ENCODE results near the gene ARID4A. TPM values are rescaled to one million over a fixed set of nuclear protein-coding genes. Genes with fewer than 3 reads are reported as not detected.

The ARID4A gene
- total and polyA plus RNA-seq, 9 of the 15 experiments (the other 6 are each of a cell fraction or from before 2014, with no cell fraction given) = 2.4 to 11.5 (median 8.7) TPM

- no peak for TF ChIP-seq JUN (IDR thresholded peaks at IDR 0.05; ENCODE audit: borderline replicate concordance, low read depth, low read length)
- TF ChIP-seq JUN (CRISPR knock-in tag; IDR thresholded peaks at IDR 0.05; ENCODE audit: borderline replicate concordance) = no peak
- TF ChIP-seq CEBPZ (IDR thresholded peaks at IDR 0.05; ENCODE audit: borderline replicate concordance, low read depth, low read length) = no peak
- TF ChIP-seq MAZ (CRISPR knock-in tag; conservative IDR thresholded peaks at IDR 0.05 in 1 of 2, IDR thresholded peaks at IDR 0.05 in 1 of 2) = no peak
- TF ChIP-seq HMBOX1 (IDR thresholded peaks at IDR 0.05) = no peak
These were observed 48.7 kb upstream of the ARID4A start (continued) for GRCh38 chr14:58249611-58250010.

GRCh38 chr14:58258156-58258555 is 40.2 kb upstream of the ARID4A start:
- H3K9ac ChIP-seq (ENCODE audit: insufficient read depth in 1 of 2, low read depth in 2 of 2, low read length in 2 of 2) = no peak overlapping the region
- no peaks in the 10 kb centered on the region for H3K4me1 ChIP-seq (replicated peaks in 1 of 2; ENCODE audit: control insufficient read depth in 2 of 2, insufficient read depth in 2 of 2, low read length in 2 of 2)
- no peaks in the 10 kb centered on the region for H3K27me3 ChIP-seq (ENCODE audit: control insufficient read depth in 2 of 2, insufficient read depth in 2 of 2, low read length in 2 of 2)
- H3K4me2 ChIP-seq (ENCODE audit: insufficient read depth, low read length) = no peak overlapping the region
- ATAC-seq (peak; percentile 59; the same call in 2 of the 3 replicates), DNase-seq (ENCODE audit: extremely low read depth in 1 of 4, low spot score in 3 of 4) (no peak), FAIRE-seq (no peak)
- no peaks in the 10 kb centered on the region; the same call in 2 of the 3 replicates for H3K79me2 ChIP-seq (ENCODE audit: control insufficient read depth, insufficient read depth, low read length)
- H3K9me3 ChIP-seq (replicated peaks; ENCODE audit: control insufficient read depth, insufficient read depth, low read depth, low read length) = no peaks in the 10 kb centered on the region
- no peaks in the 10 kb centered on the region for H4K20me1 ChIP-seq (replicated peaks; ENCODE audit: control insufficient read depth, insufficient read depth, low read length)
- peak; percentile 66 for TF ChIP-seq ZNF384 (IDR thresholded peaks at IDR 0.05; ENCODE audit: low read depth, low read length)
- no peak for TF ChIP-seq NELFE (IDR thresholded peaks at IDR 0.05; ENCODE audit: insufficient read depth, insufficient read length)
- no peaks in the 10 kb centered on the region for H3K9me1 ChIP-seq (ENCODE audit: control insufficient read depth, insufficient read depth, low read length)
- no TSS peak for BruUV-seq (replicated peaks)
- no peak overlapping the region for H3K27ac ChIP-seq (ENCODE audit: extremely low read depth, low read depth, low read length)
- CTCF ChIA-PET (ENCODE audit: low intra/inter-chr PET ratio) = no interaction called here
- WGBS (ENCODE audit: insufficient coverage, low coverage, missing lambda C conversion rate) = 88% methylated on average over 4 of the region's 4 CpGs
- no peak overlapping the region for H2AFZ ChIP-seq (ENCODE audit: low read depth, low read length)
- in situ Hi-C loops (cut with MboI) = no loop called here
- peaks cover 87% of the 10 kb centered on the region for H3K36me3 ChIP-seq (ENCODE audit: control insufficient read depth, insufficient read depth, low read length)
- intact Hi-C loops (cut with micrococcal nuclease) = no loop called here
- H3K4me3 ChIP-seq = no peak overlapping the region
- POLR2A ChIA-PET = interaction anchor here (0.7 to 3.2 kb wide), 4 partner anchors 11 to 14 kb away, joined by 3 to 13 read pairs (median 8); partner anchors contain the start of gene PSMA3
